SIG-M5 treated with dmso at 0.1 percent for 504 hours (cell line): Measurements from ENCODE around the gene FANCI.

ENCODE experiments used
- DNase-seq: peaks from one replicate; lab custom pipeline; 2025; ENCODE audit not compliant: unreplicated experiment; lab: John Stamatoyannopoulos, UW

The FANCI gene

GRCh38 chr15:89330881-89331595 is 87.3 kb downstream of the FANCI start:
- DNase-seq, result no peak

- peak; percentile 19 for DNase-seq
Measured at GRCh38 chr15:89332446-89332845, 88.7 kb downstream of the FANCI start.

- DNase-seq, result no peak
Measured at GRCh38 chr15:89333011-89333860, 89.5 kb downstream of the FANCI start.

- no peak for DNase-seq
Measured at GRCh38 chr15:89333959-89334509, 90.3 kb downstream of the FANCI start.

GRCh38 chr15:89334510-89335297 is 90.9 kb downstream of the FANCI start, which contains the start of gene POLG:
Gene POLG, minus strand, starts transcription at chr15:89334824. Its CDS starts 1,070 bp downstream, at chr15:89333754.
- DNase-seq, result peak; percentile 97

GRCh38 chr15:89335298-89336041 is 91.7 kb downstream of the FANCI start:
- no peak for DNase-seq

- DNase-seq, result no peak
Measured at GRCh38 chr15:89338036-89338435, 94.3 kb downstream of the FANCI start.

GRCh38 chr15:89340573-89340972 is 96.8 kb downstream of the FANCI start:
- DNase-seq, result no peak

- no peak for DNase-seq
Measured at GRCh38 chr15:89341316-89342005, 97.7 kb downstream of the FANCI start.

GRCh38 chr15:89342840-89343239 is 99.1 kb downstream of the FANCI start:
- no peak for DNase-seq

GRCh38 chr15:89345248-89345647 is 101.5 kb downstream of the FANCI start:
- no peak for DNase-seq

GRCh38 chr15:89346516-89347231 is 102.9 kb downstream of the FANCI start:
- no peak for DNase-seq

GRCh38 chr15:89349206-89349558 is 105.4 kb downstream of the FANCI start:
- no peak for DNase-seq

- no peak for DNase-seq
Measured at GRCh38 chr15:89352476-89352875, 108.7 kb downstream of the FANCI start.

- DNase-seq, result no peak
Measured at GRCh38 chr15:89353991-89354390, 110.2 kb downstream of the FANCI start.

- DNase-seq, result peak; percentile 9
Measured at GRCh38 chr15:89356634-89357298, 113.0 kb downstream of the FANCI start.

- DNase-seq, result no peak
Measured at GRCh38 chr15:89358435-89358754, 114.6 kb downstream of the FANCI start.

- DNase-seq, result peak; percentile 75
Measured at GRCh38 chr15:89358755-89359439, 115.1 kb downstream of the FANCI start.
